HepG2 (cell line): ENCODE results near the gene GFY. TPM values are rescaled to one million over a fixed set of nuclear protein-coding genes. Genes with fewer than 3 reads are reported as not detected.
A peak's percentile ranks its signal among the peaks of the same experiment; 100 is the strongest.

ENCODE experiments used
- BRF2 ChIP-seq: sonication (generic); formaldehyde crosslinking; IDR thresholded peaks from 2 replicates; pipeline ENCODE4 v1.8.1; 2022; ENCODE audit warnings: mild to moderate bottlenecking, missing genetic modification reagents
- ETV5 ChIP-seq: IDR thresholded peaks from 2 replicates; pipeline ENCODE4 v1.6.1; 2018; ENCODE audit warnings: missing biosample characterization, missing genetic modification reagents, inconsistent platforms, borderline replicate concordance
- HNRNPK ChIP-seq: fragments of 200-400 bp; formaldehyde crosslinking; IDR thresholded peaks from 2 replicates; pipeline ENCODE4 v1.6.1; 2018; ENCODE audit warnings: low read length, low read depth, moderate library complexity, mild to moderate bottlenecking; ENCODE audit not compliant: poor library complexity, severe bottlenecking
- KMT2A ChIP-seq: sonication (generic); formaldehyde crosslinking; IDR thresholded peaks from 2 replicates; pipeline ENCODE4 v1.4.0; 2020; ENCODE audit warnings: missing genetic modification reagents
- MYNN ChIP-seq: sonication (generic); formaldehyde crosslinking; IDR thresholded peaks from 2 replicates; pipeline ENCODE4 v1.4.0; 2020; ENCODE audit warnings: mild to moderate bottlenecking, low read depth, missing genetic modification reagents
- PCBP1 ChIP-seq: fragments of 200-400 bp; formaldehyde crosslinking; IDR thresholded peaks from 2 replicates; pipeline ENCODE4 v1.6.1; 2017; ENCODE audit warnings: mild to moderate bottlenecking, low read depth, low read length, borderline replicate concordance
- POLR2AphosphoS5 ChIP-seq: IDR thresholded peaks from 2 replicates; pipeline ENCODE4 v1.6.1; 2012; ENCODE audit warnings: low read depth, low read length
- POLR2G ChIP-seq: fragments of 200-400 bp; formaldehyde crosslinking; IDR thresholded peaks from 2 replicates; pipeline ENCODE4 v1.6.1; 2018; ENCODE audit warnings: mild to moderate bottlenecking, low read depth, low read length, moderate library complexity
- SP4 ChIP-seq: sonication (generic); formaldehyde crosslinking; IDR thresholded peaks from 2 replicates; pipeline ENCODE4 v1.8.1; 2023; ENCODE audit warnings: mild to moderate bottlenecking, missing genetic modification reagents
- SUZ12 ChIP-seq: fragments of 150-350 bp; IDR thresholded peaks from 2 replicates; pipeline ENCODE4 v1.6.1; 2014; ENCODE audit warnings: low read depth, low read length
- TCF7 ChIP-seq: sonication (generic); IDR thresholded peaks from 2 replicates; pipeline ENCODE4 v1.6.1; 2016; ENCODE audit warnings: antibody characterized with exemption, low read depth
- ZNF124 ChIP-seq: sonication (generic); formaldehyde crosslinking; IDR thresholded peaks from 2 replicates; pipeline ENCODE4 v1.4.0; 2020; ENCODE audit warnings: missing genetic modification reagents
- ZNF335 ChIP-seq: sonication (generic); formaldehyde crosslinking; IDR thresholded peaks from 2 replicates; pipeline ENCODE4 v1.4.0; 2020; ENCODE audit warnings: missing genetic modification reagents
- ZNF446 ChIP-seq: sonication (generic); formaldehyde crosslinking; IDR thresholded peaks from 2 replicates; pipeline ENCODE4 v1.5.0; 2020; ENCODE audit warnings: mild to moderate bottlenecking, missing genetic modification reagents
- polyA plus RNA-seq, 8 experiments: library from polyadenylated mRNA; depleted of rRNA in 3 of 8; stranded (reverse) in 7 of 8; unstranded in 1 of 8; fragments of >200 nt; fragmentation: Illumina TruSeq in 4 of 8; extraction: Trizol in 4 of 8; gene quantifications; 2 replicates each; pipeline versions ENCODE4 v1.2.1 to v1.2.3, GENCODE V29; 2011 to 2016; ENCODE audit warnings: low read depth in 4 of 8, missing spikeins in 1 of 8, mixed read lengths in 1 of 8; ENCODE audit not compliant: insufficient read depth in 1 of 8
- total RNA-seq, 5 experiments: library from RNA; depleted of rRNA; stranded (reverse); fragments of >200 nt; fragmentation: Illumina TruSeq; extraction: Trizol; gene quantifications; 2 replicates each; pipeline ENCODE4 v1.2.3, GENCODE V29; 2016; ENCODE audit warnings: low read depth in 1 of 5
- TF ChIP-seq, protein P1 (sequence below): sonication (generic); formaldehyde crosslinking; IDR thresholded peaks from 2 replicates; pipeline ENCODE4; 2020; ENCODE audit warnings: missing genetic modification reagents, mild to moderate bottlenecking, borderline replicate concordance
- TF ChIP-seq, protein P2 (sequence below), 2 experiments: sonication (generic) in 1 of 2; formaldehyde crosslinking in 1 of 2; IDR thresholded peaks; 2 replicates each; pipeline versions ENCODE4 v1.5.1 to v1.6.1; 2011 to 2020; ENCODE audit warnings: borderline replicate concordance in 1 of 2, low read depth in 1 of 2, low read length in 1 of 2, mild to moderate bottlenecking in 1 of 2, missing genetic modification reagents in 1 of 2, moderate library complexity in 1 of 2
- TF ChIP-seq, protein P3 (sequence below): sonication (generic); formaldehyde crosslinking; IDR thresholded peaks from 2 replicates; pipeline ENCODE4 v1.9.0; 2022; ENCODE audit warnings: missing genetic modification reagents, mild to moderate bottlenecking, borderline replicate concordance

The GFY gene
- total and polyA plus RNA-seq, 2 of the 13 experiments (the other 11 are each of a cell fraction or from before 2014, with no cell fraction given): not detected

DNA sequence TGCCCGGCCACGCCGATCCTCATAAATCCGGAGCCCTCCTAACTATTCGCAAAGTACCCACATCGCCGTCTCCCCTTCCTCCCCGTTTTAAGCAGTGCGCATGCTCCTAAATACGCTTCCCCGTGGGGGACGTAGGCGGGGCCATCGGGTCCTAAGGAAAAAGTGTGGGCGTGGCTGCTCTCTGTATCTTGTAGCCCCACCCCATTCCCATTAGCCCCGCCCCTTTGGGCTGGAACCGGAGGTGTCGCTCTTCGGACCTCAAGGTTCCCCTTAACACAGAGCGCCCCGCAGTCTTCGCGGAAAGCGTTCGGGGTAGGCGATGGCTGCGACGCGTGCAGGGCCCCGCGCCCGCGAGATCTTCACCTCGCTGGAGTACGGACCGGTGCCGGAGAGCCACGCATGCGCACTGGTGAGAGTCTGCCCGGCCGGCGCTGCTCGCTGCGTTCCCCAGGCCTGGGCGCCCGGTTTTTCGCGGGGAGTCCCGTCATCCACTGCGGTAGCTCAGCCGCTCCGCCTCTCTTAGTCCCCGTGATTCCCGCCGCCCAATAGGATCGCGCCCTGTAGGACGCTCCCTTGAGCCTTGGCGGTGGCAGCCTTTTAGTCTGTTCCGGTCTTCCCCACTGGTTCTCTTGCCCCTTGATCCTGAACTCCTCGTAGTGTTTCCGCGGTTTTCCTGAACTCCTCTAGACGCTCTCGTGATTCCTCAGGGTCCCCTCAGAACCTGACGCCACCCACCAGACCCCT lies 28.0 kb downstream of the GFY start, which contains the start of gene ALDH16A1 (continued):
- TF ChIP-seq, protein P1, sequence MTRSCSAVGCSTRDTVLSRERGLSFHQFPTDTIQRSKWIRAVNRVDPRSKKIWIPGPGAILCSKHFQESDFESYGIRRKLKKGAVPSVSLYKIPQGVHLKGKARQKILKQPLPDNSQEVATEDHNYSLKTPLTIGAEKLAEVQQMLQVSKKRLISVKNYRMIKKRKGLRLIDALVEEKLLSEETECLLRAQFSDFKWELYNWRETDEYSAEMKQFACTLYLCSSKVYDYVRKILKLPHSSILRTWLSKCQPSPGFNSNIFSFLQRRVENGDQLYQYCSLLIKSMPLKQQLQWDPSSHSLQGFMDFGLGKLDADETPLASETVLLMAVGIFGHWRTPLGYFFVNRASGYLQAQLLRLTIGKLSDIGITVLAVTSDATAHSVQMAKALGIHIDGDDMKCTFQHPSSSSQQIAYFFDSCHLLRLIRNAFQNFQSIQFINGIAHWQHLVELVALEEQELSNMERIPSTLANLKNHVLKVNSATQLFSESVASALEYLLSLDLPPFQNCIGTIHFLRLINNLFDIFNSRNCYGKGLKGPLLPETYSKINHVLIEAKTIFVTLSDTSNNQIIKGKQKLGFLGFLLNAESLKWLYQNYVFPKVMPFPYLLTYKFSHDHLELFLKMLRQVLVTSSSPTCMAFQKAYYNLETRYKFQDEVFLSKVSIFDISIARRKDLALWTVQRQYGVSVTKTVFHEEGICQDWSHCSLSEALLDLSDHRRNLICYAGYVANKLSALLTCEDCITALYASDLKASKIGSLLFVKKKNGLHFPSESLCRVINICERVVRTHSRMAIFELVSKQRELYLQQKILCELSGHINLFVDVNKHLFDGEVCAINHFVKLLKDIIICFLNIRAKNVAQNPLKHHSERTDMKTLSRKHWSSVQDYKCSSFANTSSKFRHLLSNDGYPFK (CRISPR knock-in tag): peak; percentile 53; the same call in 1 of the 2 replicates
- TF ChIP-seq SP4 (CRISPR knock-in tag) (peak; percentile 95), ZNF124 (0 out of 2 replicates have a peak, but pooled peaks have one; percentile 10), ETV5 (peak; percentile 65; the same call in 1 of the 2 replicates), BRF2 (peak; percentile 72; the same call in 1 of the 2 replicates), KMT2A (0 out of 2 replicates have a peak, but pooled peaks have one; percentile 6), HNRNPK (peak; percentile 50), SUZ12 (peak; percentile 43; the same call in 1 of the 2 replicates), POLR2AphosphoS5 (peak; percentile 99), MYNN (no peak), ZNF335 (CRISPR knock-in tag) (peak; percentile 51; the same call in 1 of the 2 replicates), POLR2G (peak; percentile 96), TCF7 (no peak), ZNF446 (CRISPR knock-in tag) (no peak), PCBP1 (no peak)
- TF ChIP-seq, protein P2, sequence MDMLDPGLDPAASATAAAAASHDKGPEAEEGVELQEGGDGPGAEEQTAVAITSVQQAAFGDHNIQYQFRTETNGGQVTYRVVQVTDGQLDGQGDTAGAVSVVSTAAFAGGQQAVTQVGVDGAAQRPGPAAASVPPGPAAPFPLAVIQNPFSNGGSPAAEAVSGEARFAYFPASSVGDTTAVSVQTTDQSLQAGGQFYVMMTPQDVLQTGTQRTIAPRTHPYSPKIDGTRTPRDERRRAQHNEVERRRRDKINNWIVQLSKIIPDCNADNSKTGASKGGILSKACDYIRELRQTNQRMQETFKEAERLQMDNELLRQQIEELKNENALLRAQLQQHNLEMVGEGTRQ (IDR thresholded peaks at IDR 0.05; ENCODE audit: low read depth, low read length): peak; percentile 80
- TF ChIP-seq, protein P2 (CRISPR knock-in tag; IDR thresholded peaks at IDR 0.05; ENCODE audit: borderline replicate concordance): peak; percentile 92; the same call in 1 of the 2 replicates
- TF ChIP-seq, protein P3, sequence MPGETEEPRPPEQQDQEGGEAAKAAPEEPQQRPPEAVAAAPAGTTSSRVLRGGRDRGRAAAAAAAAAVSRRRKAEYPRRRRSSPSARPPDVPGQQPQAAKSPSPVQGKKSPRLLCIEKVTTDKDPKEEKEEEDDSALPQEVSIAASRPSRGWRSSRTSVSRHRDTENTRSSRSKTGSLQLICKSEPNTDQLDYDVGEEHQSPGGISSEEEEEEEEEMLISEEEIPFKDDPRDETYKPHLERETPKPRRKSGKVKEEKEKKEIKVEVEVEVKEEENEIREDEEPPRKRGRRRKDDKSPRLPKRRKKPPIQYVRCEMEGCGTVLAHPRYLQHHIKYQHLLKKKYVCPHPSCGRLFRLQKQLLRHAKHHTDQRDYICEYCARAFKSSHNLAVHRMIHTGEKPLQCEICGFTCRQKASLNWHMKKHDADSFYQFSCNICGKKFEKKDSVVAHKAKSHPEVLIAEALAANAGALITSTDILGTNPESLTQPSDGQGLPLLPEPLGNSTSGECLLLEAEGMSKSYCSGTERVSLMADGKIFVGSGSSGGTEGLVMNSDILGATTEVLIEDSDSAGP: peak; percentile 88; the same call in 1 of the 2 replicates
